ENCODE measurements around the gene MED16.

- TF ChIP-seq, protein P1, sequence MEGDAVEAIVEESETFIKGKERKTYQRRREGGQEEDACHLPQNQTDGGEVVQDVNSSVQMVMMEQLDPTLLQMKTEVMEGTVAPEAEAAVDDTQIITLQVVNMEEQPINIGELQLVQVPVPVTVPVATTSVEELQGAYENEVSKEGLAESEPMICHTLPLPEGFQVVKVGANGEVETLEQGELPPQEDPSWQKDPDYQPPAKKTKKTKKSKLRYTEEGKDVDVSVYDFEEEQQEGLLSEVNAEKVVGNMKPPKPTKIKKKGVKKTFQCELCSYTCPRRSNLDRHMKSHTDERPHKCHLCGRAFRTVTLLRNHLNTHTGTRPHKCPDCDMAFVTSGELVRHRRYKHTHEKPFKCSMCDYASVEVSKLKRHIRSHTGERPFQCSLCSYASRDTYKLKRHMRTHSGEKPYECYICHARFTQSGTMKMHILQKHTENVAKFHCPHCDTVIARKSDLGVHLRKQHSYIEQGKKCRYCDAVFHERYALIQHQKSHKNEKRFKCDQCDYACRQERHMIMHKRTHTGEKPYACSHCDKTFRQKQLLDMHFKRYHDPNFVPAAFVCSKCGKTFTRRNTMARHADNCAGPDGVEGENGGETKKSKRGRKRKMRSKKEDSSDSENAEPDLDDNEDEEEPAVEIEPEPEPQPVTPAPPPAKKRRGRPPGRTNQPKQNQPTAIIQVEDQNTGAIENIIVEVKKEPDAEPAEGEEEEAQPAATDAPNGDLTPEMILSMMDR (IDR thresholded peaks at IDR 0.05) = no peak
- no peak for TF ChIP-seq POLR2AphosphoS5 (IDR thresholded peaks at IDR 0.05)
- no peak for TF ChIP-seq POLR2A (IDR thresholded peaks at IDR 0.05)
- no peak for TF ChIP-seq EP300 (IDR thresholded peaks at IDR 0.05)
Observed at GRCh38 chr19:907183-907853, 14.3 kb upstream of the MED16 start.

Data from stomach (tissue), 4 donors.